Esophagus muscularis mucosa (tissue), 4 donors: ENCODE measurements around the gene PTGFRN.

Experiments
- EP300 ChIP-seq: sonication (generic); formaldehyde crosslinking; IDR thresholded peaks from one replicate; pipeline ENCODE4 v1.6.1; 2017; ENCODE audit warnings: antibody characterized with exemption
- POLR2A ChIP-seq: fragments of 450-650 bp; IDR thresholded peaks from one replicate; pipeline ENCODE4 v1.6.1; 2017; ENCODE audit warnings: antibody characterized with exemption, moderate library complexity, mild to moderate bottlenecking, low read depth
- POLR2AphosphoS5 ChIP-seq, 2 donors: sonication (generic); formaldehyde crosslinking; IDR thresholded peaks; one replicate each; pipeline ENCODE4 v1.6.1; 2017; ENCODE audit warnings: antibody characterized with exemption in 2 of 2
- TF ChIP-seq, protein P1 (sequence below), 3 experiments: fragments of 200-600 bp in 2 of 3; fragments of 450-650 bp in 1 of 3; sonication (generic) in 2 of 3; IDR thresholded peaks; one replicate each; pipeline ENCODE4 v1.5.1; 2017 to 2019; ENCODE audit warnings: antibody characterized with exemption in 3 of 3, mild to moderate bottlenecking in 2 of 3, moderate library complexity in 1 of 3

- TF ChIP-seq, protein P1, sequence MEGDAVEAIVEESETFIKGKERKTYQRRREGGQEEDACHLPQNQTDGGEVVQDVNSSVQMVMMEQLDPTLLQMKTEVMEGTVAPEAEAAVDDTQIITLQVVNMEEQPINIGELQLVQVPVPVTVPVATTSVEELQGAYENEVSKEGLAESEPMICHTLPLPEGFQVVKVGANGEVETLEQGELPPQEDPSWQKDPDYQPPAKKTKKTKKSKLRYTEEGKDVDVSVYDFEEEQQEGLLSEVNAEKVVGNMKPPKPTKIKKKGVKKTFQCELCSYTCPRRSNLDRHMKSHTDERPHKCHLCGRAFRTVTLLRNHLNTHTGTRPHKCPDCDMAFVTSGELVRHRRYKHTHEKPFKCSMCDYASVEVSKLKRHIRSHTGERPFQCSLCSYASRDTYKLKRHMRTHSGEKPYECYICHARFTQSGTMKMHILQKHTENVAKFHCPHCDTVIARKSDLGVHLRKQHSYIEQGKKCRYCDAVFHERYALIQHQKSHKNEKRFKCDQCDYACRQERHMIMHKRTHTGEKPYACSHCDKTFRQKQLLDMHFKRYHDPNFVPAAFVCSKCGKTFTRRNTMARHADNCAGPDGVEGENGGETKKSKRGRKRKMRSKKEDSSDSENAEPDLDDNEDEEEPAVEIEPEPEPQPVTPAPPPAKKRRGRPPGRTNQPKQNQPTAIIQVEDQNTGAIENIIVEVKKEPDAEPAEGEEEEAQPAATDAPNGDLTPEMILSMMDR (IDR thresholded peaks at IDR 0.05), result no peak
- TF ChIP-seq POLR2A (no peak), POLR2AphosphoS5 (IDR thresholded peaks at IDR 0.05) (peak in 1 of 2 donors; percentile 29), EP300 (no peak)
These were observed 5.5 kb downstream of the PTGFRN start for GRCh38 chr1:116915086-116915661.
